GM20000 (cell line): ENCODE data around the gene P2RY6.

Source experiments
- DNase-seq: peaks from one replicate; pipeline ENCODE4 v3.0.0; 2012; ENCODE audit warnings: low spot score
- CTCF ChIP-seq: IDR thresholded peaks from 2 replicates; pipeline ENCODE4 v1.5.1; 2012; ENCODE audit warnings: mild to moderate bottlenecking, control low read depth; ENCODE audit errors: extremely low read depth, missing control alignments

The P2RY6 gene

GRCh38 chr11:73296501-73297230 is 24.5 kb downstream of the P2RY6 start:
- no peak for DNase-seq

GRCh38 chr11:73297231-73297590 is 25.1 kb downstream of the P2RY6 start:
- DNase-seq = no peak
- no peak for TF ChIP-seq CTCF

More at GRCh38 chr11:73296501-73297230, 24.5 kb downstream of the P2RY6 start:
- TF ChIP-seq CTCF = no peak

GRCh38 chr11:73297702-73298101 is 25.6 kb downstream of the P2RY6 start:
- no peak for DNase-seq
- TF ChIP-seq CTCF = no peak

DNA sequence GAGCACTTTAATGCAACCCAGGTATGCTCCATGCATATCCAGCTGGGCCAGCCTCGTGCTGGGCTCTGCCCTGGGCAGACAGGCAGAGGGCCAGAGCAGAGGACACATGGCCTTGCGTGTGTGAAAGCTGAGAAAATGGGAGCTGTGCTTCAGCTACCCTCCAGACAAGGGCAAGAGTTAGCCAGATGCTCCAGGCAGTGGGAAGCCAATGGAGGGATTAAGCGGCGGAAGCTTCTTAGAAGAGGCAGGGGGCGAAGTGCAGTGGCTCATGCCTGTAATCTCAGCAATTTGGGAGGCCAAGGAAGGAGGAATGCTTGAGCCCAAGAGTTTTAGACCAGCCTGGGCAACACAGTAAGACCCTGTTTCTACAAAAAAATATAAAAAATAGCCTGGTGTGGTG is 26.1 kb downstream of the P2RY6 start:
- DNase-seq = no peak
- no peak for TF ChIP-seq CTCF

GRCh38 chr11:73299751-73300150 is 27.6 kb downstream of the P2RY6 start:
- no peak for DNase-seq
- TF ChIP-seq CTCF = no peak

DNA sequence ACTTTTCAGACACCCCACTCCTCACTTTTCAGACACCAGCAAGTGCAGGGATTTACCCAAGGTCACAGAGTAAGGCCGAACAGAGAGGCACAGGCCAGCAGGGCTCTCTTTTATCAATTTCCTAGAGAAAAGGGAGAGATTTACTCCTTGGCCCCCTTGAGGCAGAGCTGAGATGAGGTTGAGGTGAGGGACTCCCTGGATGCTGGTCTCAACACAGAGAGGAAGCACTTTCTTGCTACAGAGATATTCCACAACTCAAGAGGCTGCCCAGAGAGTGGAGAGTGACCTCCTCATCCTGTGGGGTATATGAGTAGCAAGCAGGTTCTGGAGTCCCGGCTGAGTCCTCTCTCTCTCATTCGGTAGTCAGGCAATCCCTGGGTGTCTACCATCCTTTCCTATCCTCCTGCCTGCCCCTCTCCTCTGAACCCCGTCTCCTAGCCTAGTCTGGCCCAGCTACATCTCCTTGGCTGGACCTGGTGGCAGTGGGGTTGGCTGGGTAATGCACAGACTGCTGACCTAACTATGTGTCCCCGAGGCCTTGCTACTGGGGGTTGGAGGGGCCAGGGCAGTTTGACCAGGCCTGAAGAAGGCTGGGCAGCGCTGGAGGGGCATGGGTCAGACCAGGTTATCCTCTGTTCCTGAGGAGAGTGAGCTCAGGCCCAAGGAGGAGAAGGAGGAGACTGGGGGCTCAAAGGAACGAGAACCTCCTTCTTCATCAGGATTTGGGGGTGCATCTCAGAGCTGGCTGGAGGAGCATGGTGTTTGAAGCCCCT is 34.1 kb downstream of the P2RY6 start:
- no peak for DNase-seq
- no peak for TF ChIP-seq CTCF

- no peak for DNase-seq
- TF ChIP-seq CTCF = no peak
These were observed 34.8 kb downstream of the P2RY6 start for GRCh38 chr11:73306977-73307322.
